HG03196 (cell line): ENCODE measurements around the gene SORCS2.

Experiments used
- ATAC-seq: cut with Tn5 transposase; IDR thresholded peaks from one replicate; pipeline ENCODE4 v1.9.1; 2021; ENCODE audit not compliant: unreplicated experiment

The SORCS2 gene

DNA sequence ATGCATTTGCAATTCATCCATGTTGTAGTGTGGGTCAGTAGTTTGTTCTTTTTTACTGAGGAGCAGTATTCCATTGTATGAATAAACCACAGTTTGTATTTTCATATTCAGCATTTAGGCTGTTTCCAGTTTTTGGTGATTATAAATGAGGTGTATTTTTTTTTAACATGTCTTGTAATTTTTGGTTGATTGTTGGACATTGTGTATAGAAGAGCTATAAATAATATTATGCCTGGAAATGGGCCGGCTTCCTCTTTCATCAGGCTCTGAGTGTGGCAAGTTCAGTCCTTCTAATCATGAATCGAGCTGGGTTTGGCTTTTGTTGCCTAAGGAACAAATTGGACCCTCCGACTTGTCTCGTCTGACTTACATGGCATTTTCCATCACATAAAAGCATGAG, 126.7 kb downstream of the SORCS2 start:
- no peak for ATAC-seq

DNA sequence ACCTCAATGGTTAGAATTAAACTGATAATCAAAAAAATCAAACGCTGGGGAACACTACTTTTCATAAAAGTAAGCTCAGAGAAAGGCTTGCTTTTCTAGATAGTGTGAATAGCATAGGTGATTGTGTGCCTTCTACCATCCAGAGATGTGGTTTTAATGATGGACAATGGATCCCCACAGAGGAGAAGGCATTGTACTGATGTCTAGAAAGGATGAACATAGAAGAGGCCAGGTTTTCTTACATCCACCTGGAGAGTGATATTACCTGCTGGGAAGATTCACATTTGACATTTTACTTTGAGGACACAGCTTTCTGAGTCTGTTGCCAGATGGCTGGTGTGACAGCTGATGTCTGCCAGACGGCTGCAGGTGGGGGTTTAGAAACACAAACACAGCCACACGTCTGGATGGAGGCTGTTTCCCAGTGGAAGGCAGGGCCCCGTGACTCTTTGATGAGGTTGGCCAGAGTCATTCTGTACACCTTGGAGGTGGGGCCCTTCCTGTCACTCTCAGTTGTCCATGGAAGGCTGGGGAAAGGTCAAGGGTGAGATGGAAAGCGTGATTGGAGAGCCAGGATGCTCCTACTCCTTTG, 128.0 kb downstream of the SORCS2 start:
- no peak for ATAC-seq

- ATAC-seq, result no peak
These were observed 130.0 kb downstream of the SORCS2 start for GRCh38 chr4:7322166-7322991.

- no peak for ATAC-seq
These were observed 131.1 kb downstream of the SORCS2 start for GRCh38 chr4:7323461-7323871.

DNA sequence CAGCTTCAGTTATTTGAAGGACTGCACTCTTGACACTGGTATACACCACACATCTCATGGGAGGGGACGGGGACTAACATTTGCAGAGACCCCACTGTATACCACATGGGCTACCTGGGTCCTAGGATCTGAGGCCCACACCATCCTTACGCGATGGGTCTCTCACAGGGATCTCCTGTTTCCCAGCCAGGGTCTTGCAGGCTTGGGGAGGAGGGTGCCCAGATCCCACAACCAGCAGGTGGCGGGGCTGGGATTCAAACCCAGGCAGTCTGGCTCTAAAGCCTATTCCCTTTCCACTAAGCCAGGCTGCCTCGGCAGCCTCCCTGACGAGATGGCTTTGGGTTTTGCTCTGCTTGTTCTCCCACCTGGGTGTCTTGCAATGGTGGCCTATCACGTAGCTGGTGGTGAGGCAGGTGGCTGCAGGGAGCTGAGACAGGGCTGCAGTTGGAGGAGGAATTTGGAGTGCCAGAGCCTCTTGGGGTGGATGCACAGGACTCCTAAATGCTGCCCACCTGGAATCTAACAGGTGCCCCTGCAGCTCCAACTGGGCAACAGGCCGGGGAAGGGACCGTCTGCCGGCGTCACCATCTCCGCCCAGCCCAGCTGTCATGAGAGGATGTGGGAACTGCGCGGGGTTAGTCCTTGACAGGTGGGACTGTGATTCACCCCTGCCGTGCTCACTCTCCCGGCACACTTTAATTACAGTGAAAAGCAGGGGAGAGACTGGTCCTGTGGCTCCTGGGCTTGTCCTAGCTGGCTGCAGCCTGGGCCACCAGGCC, 131.7 kb downstream of the SORCS2 start:
- no peak for ATAC-seq

- no peak for ATAC-seq
These were observed 132.3 kb downstream of the SORCS2 start for GRCh38 chr4:7324651-7325121.

DNA sequence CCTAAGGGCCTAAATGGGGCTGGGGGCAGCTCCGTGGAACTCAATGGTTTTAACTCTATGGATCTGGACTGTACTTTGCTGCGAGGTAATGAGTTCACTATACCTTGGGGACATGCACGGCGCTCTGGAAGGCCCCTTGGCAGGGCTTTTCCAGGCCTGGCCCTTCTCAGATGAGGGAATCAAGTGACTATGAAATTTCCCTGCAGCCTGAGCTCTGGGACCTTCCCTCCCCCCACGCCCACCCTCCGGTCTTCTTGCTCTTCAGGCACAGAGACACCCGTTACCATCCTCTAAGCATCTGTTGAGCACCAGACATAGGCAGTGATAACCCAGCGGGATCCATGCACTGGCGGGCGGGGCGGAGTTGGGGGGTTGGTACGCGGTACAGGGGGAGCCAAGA, 133.2 kb downstream of the SORCS2 start:
- no peak for ATAC-seq

GRCh38 chr4:7326306-7326692, 134.0 kb downstream of the SORCS2 start:
- no peak for ATAC-seq

- no peak for ATAC-seq
These were observed 134.5 kb downstream of the SORCS2 start for GRCh38 chr4:7326693-7327340.

- no peak for ATAC-seq
These were observed 135.1 kb downstream of the SORCS2 start for GRCh38 chr4:7327341-7327885.

DNA sequence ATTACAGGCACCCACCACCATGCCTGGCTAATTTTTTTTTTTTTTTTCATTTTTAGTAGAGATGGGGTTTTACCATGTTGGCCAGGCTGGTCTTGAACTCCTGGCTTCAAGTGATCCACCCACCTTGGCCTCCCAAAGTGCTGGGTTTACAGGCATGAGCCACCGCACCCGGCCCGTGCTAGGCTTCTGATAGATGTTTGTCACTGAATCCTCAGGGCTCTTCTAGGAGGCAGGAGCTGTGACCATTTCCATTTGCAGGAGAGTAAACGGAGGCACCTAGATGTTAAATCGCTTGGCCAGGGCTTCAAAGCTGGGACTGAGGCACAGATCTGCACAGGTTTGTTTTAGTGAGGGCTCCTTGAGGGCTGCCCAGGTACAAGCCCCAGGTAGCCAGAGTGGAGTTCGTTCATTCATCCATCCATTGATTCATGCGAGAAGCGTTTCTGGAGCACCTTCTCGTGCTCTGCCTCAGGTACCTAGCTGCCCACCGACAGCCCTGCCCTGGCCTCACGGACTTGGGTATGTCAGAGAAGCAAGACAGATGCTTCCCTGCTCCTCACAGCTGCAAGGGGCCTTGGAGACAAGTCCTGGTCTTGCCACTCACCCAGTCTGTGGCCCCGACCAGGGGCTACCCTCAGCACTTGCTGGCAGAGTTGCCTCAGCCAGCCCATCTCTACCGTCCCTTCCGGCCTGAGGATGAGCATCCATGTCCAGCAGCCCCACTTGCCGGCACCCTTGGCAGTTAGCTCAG, 136.0 kb downstream of the SORCS2 start:
- ATAC-seq, result no peak

DNA sequence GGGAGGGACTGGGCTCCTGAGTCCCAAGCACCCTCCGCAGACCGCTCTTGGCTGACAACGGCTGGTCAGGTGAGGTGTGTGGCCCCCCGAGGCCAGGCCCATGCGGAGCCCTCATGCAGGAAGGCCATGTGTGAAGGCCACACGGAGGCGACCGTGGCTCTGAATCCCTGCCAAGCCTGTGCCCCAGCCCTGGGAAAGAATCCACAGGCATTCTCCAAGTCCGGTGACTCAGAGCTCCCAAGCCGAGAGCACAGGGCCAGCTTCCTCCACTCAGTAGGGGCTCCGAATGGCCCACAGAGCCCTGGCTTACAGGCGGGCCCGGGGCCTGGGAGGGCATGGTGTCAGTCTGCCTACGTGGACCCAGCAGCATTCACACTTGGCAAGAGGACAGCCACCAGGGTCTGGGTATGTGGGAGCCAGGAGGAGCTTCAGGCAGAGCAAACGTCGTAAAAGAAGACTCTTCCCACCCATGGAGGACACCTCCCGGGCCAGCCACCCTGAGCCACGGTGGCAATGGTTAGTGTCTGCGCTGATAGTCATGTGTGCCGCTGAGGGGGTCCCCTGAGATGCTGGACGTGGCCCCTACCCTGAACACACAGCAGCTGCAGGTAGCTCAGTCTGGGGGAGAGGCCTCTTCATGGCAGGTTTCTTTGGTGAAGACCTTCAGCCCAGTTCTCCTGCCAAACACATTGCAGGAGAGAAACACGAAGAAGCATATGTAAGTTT, 136.7 kb downstream of the SORCS2 start:
- ATAC-seq, result no peak

GRCh38 chr4:7330031-7330596, 137.8 kb downstream of the SORCS2 start:
- no peak for ATAC-seq

- ATAC-seq, result no peak
These were observed 138.7 kb downstream of the SORCS2 start for GRCh38 chr4:7330811-7331681.

- ATAC-seq, result no peak
These were observed 139.3 kb downstream of the SORCS2 start for GRCh38 chr4:7331682-7332000.

- ATAC-seq, result no peak
These were observed 140.1 kb downstream of the SORCS2 start for GRCh38 chr4:7332216-7333023.

- ATAC-seq, result no peak
These were observed 140.9 kb downstream of the SORCS2 start for GRCh38 chr4:7333024-7333780.
